ENCODE results near the gene CLCNKB.

DNA sequence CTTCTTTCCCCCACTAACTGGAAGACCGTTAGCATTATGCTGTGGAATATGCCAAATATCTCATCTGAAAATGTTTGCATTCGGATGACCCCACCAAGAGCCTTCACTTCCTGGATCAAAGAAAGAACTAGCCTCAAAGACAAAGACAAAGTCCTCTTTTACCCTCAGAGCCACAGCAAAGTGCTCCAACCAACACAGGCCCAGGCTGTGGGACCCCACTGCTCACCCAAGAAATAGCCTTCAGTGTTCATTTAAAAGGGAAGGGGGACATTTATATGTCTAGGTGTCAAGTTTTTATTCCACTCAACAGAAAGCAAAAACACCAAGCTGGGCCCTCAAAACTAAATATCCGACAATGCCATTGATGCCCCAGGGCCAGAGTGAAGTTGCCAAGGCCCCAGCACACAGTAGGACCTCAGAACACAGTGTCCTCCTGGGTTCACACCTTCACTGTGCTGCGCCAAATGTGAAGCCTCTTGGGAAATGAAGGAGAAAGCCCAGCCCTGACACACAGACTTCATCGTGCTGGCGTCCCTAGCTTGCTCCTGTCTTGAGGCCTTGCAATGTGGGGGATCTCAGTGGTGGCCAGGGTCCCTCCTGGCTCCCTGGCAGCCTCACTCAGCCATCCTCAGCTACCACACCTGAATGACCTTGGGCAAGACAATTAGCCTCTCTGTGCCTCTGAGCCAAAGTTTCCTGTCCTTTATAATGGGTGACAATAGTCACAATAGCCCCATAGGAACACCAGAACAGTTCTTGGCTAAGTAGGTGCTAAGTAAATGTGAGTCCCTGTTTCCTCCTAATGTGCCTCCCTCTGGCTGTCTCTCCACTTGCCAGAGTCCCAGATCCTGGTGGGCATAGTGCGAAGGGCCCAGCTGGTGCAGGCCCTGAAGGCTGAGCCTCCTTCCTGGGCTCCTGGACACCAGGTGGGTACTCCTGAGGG lies 11.3 kb downstream of the CLCNKB start:
- TF ChIP-seq, protein P1, sequence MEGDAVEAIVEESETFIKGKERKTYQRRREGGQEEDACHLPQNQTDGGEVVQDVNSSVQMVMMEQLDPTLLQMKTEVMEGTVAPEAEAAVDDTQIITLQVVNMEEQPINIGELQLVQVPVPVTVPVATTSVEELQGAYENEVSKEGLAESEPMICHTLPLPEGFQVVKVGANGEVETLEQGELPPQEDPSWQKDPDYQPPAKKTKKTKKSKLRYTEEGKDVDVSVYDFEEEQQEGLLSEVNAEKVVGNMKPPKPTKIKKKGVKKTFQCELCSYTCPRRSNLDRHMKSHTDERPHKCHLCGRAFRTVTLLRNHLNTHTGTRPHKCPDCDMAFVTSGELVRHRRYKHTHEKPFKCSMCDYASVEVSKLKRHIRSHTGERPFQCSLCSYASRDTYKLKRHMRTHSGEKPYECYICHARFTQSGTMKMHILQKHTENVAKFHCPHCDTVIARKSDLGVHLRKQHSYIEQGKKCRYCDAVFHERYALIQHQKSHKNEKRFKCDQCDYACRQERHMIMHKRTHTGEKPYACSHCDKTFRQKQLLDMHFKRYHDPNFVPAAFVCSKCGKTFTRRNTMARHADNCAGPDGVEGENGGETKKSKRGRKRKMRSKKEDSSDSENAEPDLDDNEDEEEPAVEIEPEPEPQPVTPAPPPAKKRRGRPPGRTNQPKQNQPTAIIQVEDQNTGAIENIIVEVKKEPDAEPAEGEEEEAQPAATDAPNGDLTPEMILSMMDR (IDR thresholded peaks at IDR 0.05; ENCODE audit: extremely low read depth in 1 of 2, insufficient read depth in 1 of 2, low read depth in 1 of 2, low read length in 2 of 2), result no peak
- no peak for TF ChIP-seq POLR2AphosphoS5 (IDR thresholded peaks at IDR 0.05; ENCODE audit: insufficient read depth, low read depth, low read length)
